HG03558 (cell line): ENCODE data around the gene HOOK2.
"Not testable (repeated sequence)": the region's sequence is repeated elsewhere in the genome, so short reads cannot be mapped to it uniquely, and the experiment has no call there.

ENCODE experiments used
- ATAC-seq: cut with Tn5 transposase; IDR thresholded peaks from one replicate; pipeline ENCODE4 v1.9.1; 2021; ENCODE audit warnings: moderate number of reproducible peaks; ENCODE audit not compliant: unreplicated experiment; ENCODE audit errors: extremely low read depth

Gene HOOK2

GRCh38 chr19:12756150-12756883 lies 19.0 kb downstream of the HOOK2 start:
- no peak for ATAC-seq

GRCh38 chr19:12754465-12755196 lies 20.7 kb downstream of the HOOK2 start:
- no peak for ATAC-seq

GRCh38 chr19:12752056-12752781 lies 23.1 kb downstream of the HOOK2 start:
- ATAC-seq: no peak

GRCh38 chr19:12751635-12752034 lies 23.7 kb downstream of the HOOK2 start, which contains the start of gene BEST2:
TSS of gene BEST2 (plus strand) at chr19:12751791. CDS start at chr19:12752593, 802 bp downstream.
- no peak for ATAC-seq

- no peak for ATAC-seq
Observed at GRCh38 chr19:12750851-12751250, 24.5 kb downstream of the HOOK2 start.

GRCh38 chr19:12749938-12750521 lies 25.3 kb downstream of the HOOK2 start:
- ATAC-seq: no peak

GRCh38 chr19:12748489-12748888 lies 26.9 kb downstream of the HOOK2 start:
- ATAC-seq: no peak

GRCh38 chr19:12745166-12745897 lies 30.0 kb downstream of the HOOK2 start:
- ATAC-seq: no peak

GRCh38 chr19:12737835-12738351 lies 37.5 kb downstream of the HOOK2 start:
- no peak for ATAC-seq

- ATAC-seq: peak; percentile 49
Observed at GRCh38 chr19:12736995-12737834, 38.1 kb downstream of the HOOK2 start, which contains the start of gene GET3. TSS of gene GET3 (plus strand) at chr19:12737497. CDS start at chr19:12737506, 9 bp downstream.

GRCh38 chr19:12733369-12734214 lies 41.8 kb downstream of the HOOK2 start:
- ATAC-seq: no peak

- ATAC-seq: no peak
Observed at GRCh38 chr19:12731337-12731736, 44.0 kb downstream of the HOOK2 start.

GRCh38 chr19:12730064-12730463 lies 45.3 kb downstream of the HOOK2 start:
- ATAC-seq: no peak

- no peak for ATAC-seq
Observed at GRCh38 chr19:12727745-12728433, 47.5 kb downstream of the HOOK2 start.

- no peak for ATAC-seq
Observed at GRCh38 chr19:12726988-12727316, 48.4 kb downstream of the HOOK2 start.

- not testable (repeated sequence) for ATAC-seq
Observed at GRCh38 chr19:12725612-12726011, 49.7 kb downstream of the HOOK2 start.

GRCh38 chr19:12723641-12724426 lies 51.5 kb downstream of the HOOK2 start, which contains the start of gene TNPO2:
TSS of gene TNPO2 (minus strand) at chr19:12723932. CDS start at chr19:12720977, 2,955 bp downstream.
- ATAC-seq: no peak
